ENCODE results near the gene GPR137C. TPM values are rescaled to one million over a fixed set of nuclear protein-coding genes. Genes with fewer than 3 reads are reported as not detected.

Gene GPR137C
- total RNA-seq, 4 donors from 2014 or later = 0.18 to 1.7 (median 0.40) TPM; not detected in 1

DNA sequence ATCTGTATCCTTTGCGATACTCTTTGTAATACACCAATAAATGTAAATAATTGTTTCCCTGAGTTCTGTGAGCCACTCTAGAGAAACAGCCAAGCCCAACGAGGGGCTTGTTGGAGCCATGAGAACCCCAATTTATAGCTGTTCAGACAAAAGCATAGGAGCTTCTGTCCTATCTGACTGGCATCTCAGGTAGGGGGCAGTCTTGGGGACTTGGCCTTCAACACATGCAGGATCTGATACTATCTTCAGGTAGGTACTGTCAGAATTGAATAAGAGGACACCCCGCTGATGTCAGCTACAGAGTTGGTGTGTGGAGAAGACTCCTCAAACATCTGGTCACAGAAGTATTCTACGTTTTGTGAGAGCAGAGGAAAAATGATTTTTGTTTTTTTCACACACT lies 25.6 kb upstream of the GPR137C start:
- no peak for TF ChIP-seq POLR2A (IDR thresholded peaks at IDR 0.05)
- TF ChIP-seq, protein P1, sequence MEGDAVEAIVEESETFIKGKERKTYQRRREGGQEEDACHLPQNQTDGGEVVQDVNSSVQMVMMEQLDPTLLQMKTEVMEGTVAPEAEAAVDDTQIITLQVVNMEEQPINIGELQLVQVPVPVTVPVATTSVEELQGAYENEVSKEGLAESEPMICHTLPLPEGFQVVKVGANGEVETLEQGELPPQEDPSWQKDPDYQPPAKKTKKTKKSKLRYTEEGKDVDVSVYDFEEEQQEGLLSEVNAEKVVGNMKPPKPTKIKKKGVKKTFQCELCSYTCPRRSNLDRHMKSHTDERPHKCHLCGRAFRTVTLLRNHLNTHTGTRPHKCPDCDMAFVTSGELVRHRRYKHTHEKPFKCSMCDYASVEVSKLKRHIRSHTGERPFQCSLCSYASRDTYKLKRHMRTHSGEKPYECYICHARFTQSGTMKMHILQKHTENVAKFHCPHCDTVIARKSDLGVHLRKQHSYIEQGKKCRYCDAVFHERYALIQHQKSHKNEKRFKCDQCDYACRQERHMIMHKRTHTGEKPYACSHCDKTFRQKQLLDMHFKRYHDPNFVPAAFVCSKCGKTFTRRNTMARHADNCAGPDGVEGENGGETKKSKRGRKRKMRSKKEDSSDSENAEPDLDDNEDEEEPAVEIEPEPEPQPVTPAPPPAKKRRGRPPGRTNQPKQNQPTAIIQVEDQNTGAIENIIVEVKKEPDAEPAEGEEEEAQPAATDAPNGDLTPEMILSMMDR (IDR thresholded peaks at IDR 0.05) = no peak
- no peaks in the 10 kb centered on the region for H3K27me3 ChIP-seq
- H3K4me1 ChIP-seq = no peaks in the 10 kb centered on the region
- no peak overlapping the region for H3K27ac ChIP-seq
- H3K4me3 ChIP-seq = no peak overlapping the region
- DNase-seq = no peak
- no peaks in the 10 kb centered on the region for H3K9me3 ChIP-seq
- H3K36me3 ChIP-seq = no peaks in the 10 kb centered on the region

DNA sequence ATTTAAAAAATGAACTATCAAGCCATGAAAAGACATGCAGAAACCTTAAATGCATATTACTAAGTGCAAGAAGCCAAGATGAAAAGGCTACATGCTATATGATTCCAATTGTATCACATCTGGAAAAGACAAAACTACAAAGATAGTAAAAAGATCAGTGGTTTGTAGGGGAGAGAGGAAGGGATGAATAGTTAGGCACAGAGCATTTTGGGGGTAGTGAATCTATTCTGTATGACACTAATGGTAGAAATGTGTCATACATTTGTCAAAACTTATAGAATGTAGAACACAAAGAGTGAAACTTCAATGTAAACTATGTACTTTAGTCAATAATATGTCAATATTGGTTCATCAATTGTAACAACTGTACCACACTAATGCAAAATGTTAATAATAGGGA lies 21.2 kb upstream of the GPR137C start:
- TF ChIP-seq, protein P1 (IDR thresholded peaks at IDR 0.05) = no peak
- TF ChIP-seq POLR2A (IDR thresholded peaks at IDR 0.05) = no peak
- Histone ChIP-seq H3K27me3 (no peaks in the 10 kb centered on the region), H3K4me1 (no peaks in the 10 kb centered on the region), H3K27ac (no peak overlapping the region), H3K9me3 (no peaks in the 10 kb centered on the region), H3K4me3 (no peak overlapping the region), H3K36me3 (peaks cover 0 to 7% (median 0%) of the 10 kb centered on the region in 3 donors)
- no peak for DNase-seq

DNA sequence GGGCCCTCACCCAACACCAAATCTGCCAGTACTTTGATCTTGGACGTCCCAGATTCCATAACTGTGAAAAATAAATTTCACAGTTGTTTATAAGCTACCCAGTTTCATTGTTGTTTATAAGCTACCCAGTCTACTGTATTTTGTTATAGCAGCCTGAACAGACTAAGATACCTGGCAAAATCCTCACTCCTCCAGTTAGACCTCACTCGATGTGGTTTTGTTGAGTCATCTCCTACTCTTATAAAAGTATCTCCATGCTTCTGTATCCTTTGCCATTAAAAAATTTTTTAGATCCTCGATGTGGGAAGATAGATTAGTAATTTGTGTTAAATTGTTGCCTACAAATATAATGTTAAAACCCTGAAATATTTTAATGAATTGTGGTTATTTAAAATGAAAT lies 16.4 kb upstream of the GPR137C start:
- Histone ChIP-seq H3K36me3 (peaks cover 0 to 7% (median 0%) of the 10 kb centered on the region in 3 donors), H3K27me3 (no peaks in the 10 kb centered on the region), H3K27ac (no peak overlapping the region), H3K4me1 (no peaks in the 10 kb centered on the region), H3K9me3 (no peaks in the 10 kb centered on the region), H3K4me3 (no peak overlapping the region)
- TF ChIP-seq, protein P1 (IDR thresholded peaks at IDR 0.05) = no peak
- TF ChIP-seq POLR2A (IDR thresholded peaks at IDR 0.05) = no peak
- no peak for DNase-seq

DNA sequence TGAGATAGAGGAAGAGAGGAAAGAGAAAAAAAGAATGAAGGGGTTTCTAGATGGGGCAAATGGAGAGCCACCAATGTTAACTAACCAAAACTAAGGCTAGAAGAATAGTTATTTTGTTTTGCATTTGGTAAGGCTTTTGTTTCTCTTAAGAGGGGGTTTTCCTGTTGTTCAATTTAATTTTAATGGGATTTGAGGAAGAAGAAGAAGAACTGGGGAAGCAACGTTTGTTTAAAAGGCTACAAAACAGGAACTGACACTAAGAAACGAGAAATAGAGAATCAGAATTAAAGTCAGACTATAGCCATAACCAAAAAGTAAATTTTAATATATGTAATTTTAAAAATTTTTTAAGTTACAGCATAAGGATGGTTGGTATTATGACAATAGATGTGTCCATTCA lies 14.0 kb upstream of the GPR137C start:
- no peak overlapping the region for H3K4me3 ChIP-seq
- H3K9me3 ChIP-seq = no peaks in the 10 kb centered on the region
- no peaks in the 10 kb centered on the region for H3K4me1 ChIP-seq
- no peaks in the 10 kb centered on the region for H3K27me3 ChIP-seq
- H3K27ac ChIP-seq = no peak overlapping the region
- TF ChIP-seq POLR2A (IDR thresholded peaks at IDR 0.05) = no peak
- TF ChIP-seq, protein P1 (IDR thresholded peaks at IDR 0.05) = no peak
- DNase-seq = no peak
- H3K36me3 ChIP-seq = peaks cover 0 to 15% (median 0%) of the 10 kb centered on the region in 3 donors

DNA sequence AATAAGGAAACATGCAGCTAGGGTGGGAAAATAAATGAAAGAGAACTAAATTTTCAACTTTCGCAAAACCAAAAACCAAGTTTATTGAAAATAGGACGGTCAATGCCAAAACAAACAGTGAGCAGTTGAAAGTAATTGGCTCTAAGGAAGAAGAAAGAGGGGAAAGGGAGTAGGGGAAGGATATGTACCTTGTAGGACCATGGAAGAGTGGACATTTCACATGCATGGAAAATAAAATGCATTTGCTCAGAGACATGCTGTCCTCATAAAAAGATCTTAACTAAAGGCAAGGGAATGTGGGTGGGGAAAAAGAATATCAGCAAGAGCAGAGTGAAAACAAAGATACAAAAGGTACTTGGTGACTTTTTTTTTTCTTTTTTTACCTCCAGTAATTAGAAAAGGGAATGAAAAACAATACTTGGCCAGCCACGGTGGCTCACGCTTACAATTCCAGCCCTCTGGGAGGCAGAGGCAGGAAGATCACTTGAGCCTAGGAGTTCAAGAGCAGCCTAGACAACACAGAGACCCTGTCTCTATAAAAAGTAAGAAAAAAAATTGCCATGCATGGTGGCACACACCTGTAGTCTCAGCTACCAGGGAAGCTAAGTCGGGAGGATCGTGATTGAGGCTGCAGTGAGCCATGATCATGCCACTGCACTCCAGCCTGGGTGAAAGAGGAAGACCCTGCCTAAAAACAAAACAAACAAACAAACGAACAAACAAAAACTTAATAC lies 6.9 kb upstream of the GPR137C start:
- Histone ChIP-seq H3K36me3 (peaks cover 0 to 8% (median 0%) of the 10 kb centered on the region in 3 donors), H3K27me3 (no peaks in the 10 kb centered on the region), H3K4me1 (peaks cover 0 to 7% (median 0%) of the 10 kb centered on the region in 4 donors), H3K9me3 (no peaks in the 10 kb centered on the region), H3K27ac (no peak overlapping the region), H3K4me3 (no peak overlapping the region)
- TF ChIP-seq POLR2A (IDR thresholded peaks at IDR 0.05) = no peak
- TF ChIP-seq, protein P1 (IDR thresholded peaks at IDR 0.05) = no peak
- no peak for DNase-seq
